PFSK-1 (cell line): Measurements from ENCODE around the gene MAST4.

Experiments
- POLR2AphosphoS5 ChIP-seq: IDR thresholded peaks from 2 replicates; pipeline ENCODE4 v1.6.1; 2012; ENCODE audit warnings: low read depth, mild to moderate bottlenecking, control low read depth, low read length, moderate library complexity
- REST ChIP-seq, 2 experiments: IDR thresholded peaks; 2 replicates each; pipeline versions ENCODE4 v1.6.1 to v1.8.0; 2011 to 2012; ENCODE audit warnings: low read depth in 2 of 2, low read length in 2 of 2, control low read depth in 1 of 2, inconsistent platforms in 1 of 2, mild to moderate bottlenecking in 1 of 2, moderate library complexity in 1 of 2; ENCODE audit not compliant: insufficient read depth in 1 of 2
- SIN3A ChIP-seq: IDR thresholded peaks from 2 replicates; pipeline ENCODE4 v1.6.1; 2012; ENCODE audit warnings: mild to moderate bottlenecking, low read length, moderate library complexity, borderline replicate concordance; ENCODE audit not compliant: insufficient read depth

DNA sequence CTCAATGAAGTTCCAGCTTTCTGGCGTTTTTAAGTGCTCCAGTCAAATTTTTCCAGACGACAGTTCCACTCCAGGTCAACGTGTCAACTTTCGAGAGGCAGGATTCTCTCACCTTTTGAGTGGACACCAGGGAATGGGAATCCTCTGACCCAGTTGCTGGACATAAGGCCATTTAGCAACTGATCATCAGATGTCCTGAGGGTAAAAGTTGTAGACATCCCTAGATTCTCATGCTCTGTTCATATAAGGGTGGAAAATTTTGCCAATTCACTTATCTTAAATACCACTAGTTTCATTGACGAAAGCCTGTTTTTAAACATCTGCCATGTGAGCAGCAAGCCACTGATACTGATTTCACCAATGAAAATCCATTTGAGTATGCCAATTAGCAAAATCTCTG, 275.5 kb downstream of the MAST4 start:
- TF ChIP-seq REST (IDR thresholded peaks at IDR 0.05; ENCODE audit: insufficient read depth in 1 of 2, low read depth in 2 of 2, low read length in 2 of 2), result no peak
- no peak for TF ChIP-seq SIN3A
- TF ChIP-seq POLR2AphosphoS5, result no peak
